ENCODE data around the gene DNTT. TPM values are rescaled to one million over a fixed set of nuclear protein-coding genes. Genes with fewer than 3 reads are reported as not detected.
"Not testable (repeated sequence)": the region's sequence is repeated elsewhere in the genome, so short reads cannot be mapped to it uniquely, and the experiment has no call there.

Gene DNTT
- total RNA-seq, 4 donors from 2014 or later = not detected

- intact Hi-C loops (cut with DNase I; ENCODE audit: low total_unique reads) = no loop called here
- peak; percentile 50 to 85 for DNase-seq (ENCODE audit: low spot score in 2 of 2)
- H3K4me3 ChIP-seq (ENCODE audit: low read depth, poor library complexity, severe bottlenecking) = no peak overlapping the region
- TF ChIP-seq POLR2A (IDR thresholded peaks at IDR 0.05) (no peak), CTCF (IDR thresholded peaks at IDR 0.05) (no peak)
- 31 to 41% methylated on average over 8 of the region's 8 CpGs for WGBS, 2 donors
Observed at GRCh38 chr10:96306516-96306915, 2.3 kb downstream of the DNTT start.

GRCh38 chr10:96308854-96309253, 4.6 kb downstream of the DNTT start:
- H3K4me3 ChIP-seq (ENCODE audit: low read depth, poor library complexity, severe bottlenecking); intact Hi-C loops (cut with DNase I; ENCODE audit: low total_unique reads); DNase-seq (ENCODE audit: low spot score in 2 of 2): not testable (repeated sequence)
- WGBS, 2 donors = 50 to 55% methylated on average over 4 of the region's 4 CpGs

- TF ChIP-seq CTCF (IDR thresholded peaks at IDR 0.05) (no peak), POLR2A (IDR thresholded peaks at IDR 0.05) (no peak)
- WGBS, 2 donors = 44 to 46% methylated on average over 3 of the region's 3 CpGs
- no peak for DNase-seq (ENCODE audit: low spot score in 2 of 2)
- H3K4me3 ChIP-seq (ENCODE audit: low read depth, poor library complexity, severe bottlenecking) = no peak overlapping the region
- intact Hi-C loops (cut with DNase I; ENCODE audit: low total_unique reads) = no loop called here
Observed at GRCh38 chr10:96309628-96310320, 5.5 kb downstream of the DNTT start.

GRCh38 chr10:96310321-96310669, 6.1 kb downstream of the DNTT start:
- WGBS, 2 donors = 43 to 48% methylated on average over 1 of the region's 1 CpG
- TF ChIP-seq POLR2A (IDR thresholded peaks at IDR 0.05) = no peak
- no peak for TF ChIP-seq CTCF (IDR thresholded peaks at IDR 0.05)

GRCh38 chr10:96311180-96311715, 7.0 kb downstream of the DNTT start:
- DNase-seq (ENCODE audit: low spot score in 2 of 2) = no peak
- H3K4me3 ChIP-seq (ENCODE audit: low read depth, poor library complexity, severe bottlenecking) = no peak overlapping the region
- 63 to 67% methylated on average over 3 of the region's 3 CpGs for WGBS, 2 donors
- TF ChIP-seq POLR2A (IDR thresholded peaks at IDR 0.05) = no peak
- TF ChIP-seq CTCF (IDR thresholded peaks at IDR 0.05) = no peak
- intact Hi-C loops (cut with DNase I; ENCODE audit: low total_unique reads) = no loop called here

More at GRCh38 chr10:96310321-96310669, 6.1 kb downstream of the DNTT start:
- DNase-seq (ENCODE audit: low spot score in 2 of 2) = no peak
- intact Hi-C loops (cut with DNase I; ENCODE audit: low total_unique reads) = no loop called here
- H3K4me3 ChIP-seq (ENCODE audit: low read depth, poor library complexity, severe bottlenecking) = no peak overlapping the region

- WGBS, 2 donors = 53 to 68% methylated on average over 2 of the region's 2 CpGs
Observed at GRCh38 chr10:96313344-96313743, 9.1 kb downstream of the DNTT start.

More at GRCh38 chr10:96313344-96313743, 9.1 kb downstream of the DNTT start:
- intact Hi-C loops (cut with DNase I; ENCODE audit: low total_unique reads) = no loop called here
- no peak for DNase-seq (ENCODE audit: low spot score in 2 of 2)
- no peak overlapping the region for H3K4me3 ChIP-seq (ENCODE audit: low read depth, poor library complexity, severe bottlenecking)
- no peak for TF ChIP-seq POLR2A (IDR thresholded peaks at IDR 0.05)
- TF ChIP-seq CTCF (IDR thresholded peaks at IDR 0.05) = no peak

Measured in lower leg skin (tissue), 4 donors.